ENCODE results near the gene MARCO. TPM values are rescaled to one million over a fixed set of nuclear protein-coding genes. Genes with fewer than 3 reads are reported as not detected.

MARCO gene
- 0.14 and 0.33 TPM in 2 replicates for total RNA-seq

DNA sequence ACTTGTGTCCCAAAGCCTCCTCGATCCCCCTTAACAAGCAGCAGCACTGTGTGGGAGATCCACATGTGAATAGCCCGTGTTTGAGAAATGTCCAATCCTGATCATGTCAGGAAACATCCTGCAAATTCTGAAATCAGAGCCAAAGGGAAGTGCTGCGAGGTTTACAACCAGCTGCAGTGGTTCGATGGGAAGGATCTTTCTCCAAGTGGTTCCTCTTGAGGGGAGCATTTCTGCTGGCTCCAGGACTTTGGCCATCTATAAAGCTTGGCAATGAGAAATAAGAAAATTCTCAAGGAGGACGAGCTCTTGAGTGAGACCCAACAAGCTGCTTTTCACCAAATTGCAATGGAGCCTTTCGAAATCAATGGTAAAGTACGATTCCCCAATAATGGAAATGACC lies at the start of gene MARCO:
Gene MARCO, plus strand, starts transcription at position 164 of the 400 bp plus-strand sequence. Its CDS starts 107 bp downstream, at position 271.
- no peak within 1 kb of the TSS for H3K4me3 ChIP-seq (ENCODE audit: low read depth, low read length)
- TF ChIP-seq CTCF (IDR thresholded peaks at IDR 0.05; ENCODE audit: insufficient read depth, low read length, poor library complexity, severe bottlenecking): no peak
- no peak for DNase-seq (ENCODE audit: low read depth)
- no peaks in the 10 kb centered on the region for H3K36me3 ChIP-seq (ENCODE audit: control insufficient read depth, insufficient read depth, low read length)
- H3K27me3 ChIP-seq (ENCODE audit: control insufficient read depth, insufficient read depth, low read length): no peaks in the 10 kb centered on the region

DNA sequence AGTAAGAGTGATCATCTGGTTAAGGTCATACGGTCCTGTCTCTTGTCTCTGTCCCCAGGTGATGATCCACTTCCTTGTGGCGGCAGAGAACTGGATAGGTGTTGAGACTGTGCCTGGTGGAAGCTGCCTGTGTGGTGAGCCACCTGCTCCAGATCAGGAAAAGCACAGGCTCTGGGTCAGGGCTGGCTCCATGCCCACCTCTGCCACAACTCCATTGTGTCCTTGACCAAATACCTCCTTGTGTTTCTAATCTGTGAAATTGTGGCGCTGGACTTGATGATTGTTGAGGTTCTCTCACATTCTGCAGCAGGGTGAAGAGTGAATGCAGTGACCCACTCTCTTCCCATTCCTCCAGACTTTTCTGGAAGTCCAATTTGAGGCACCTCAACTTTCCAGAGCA lies 48.9 kb upstream of the MARCO start:
- H3K36me3 ChIP-seq (ENCODE audit: control insufficient read depth, insufficient read depth, low read length): no peaks in the 10 kb centered on the region
- DNase-seq (ENCODE audit: low read depth): no peak
- no peak for TF ChIP-seq CTCF (IDR thresholded peaks at IDR 0.05; ENCODE audit: insufficient read depth, low read length, poor library complexity, severe bottlenecking)
- no peaks in the 10 kb centered on the region for H3K27me3 ChIP-seq (ENCODE audit: control insufficient read depth, insufficient read depth, low read length)
- H3K4me3 ChIP-seq (ENCODE audit: low read depth, low read length): no peak overlapping the region

DNA sequence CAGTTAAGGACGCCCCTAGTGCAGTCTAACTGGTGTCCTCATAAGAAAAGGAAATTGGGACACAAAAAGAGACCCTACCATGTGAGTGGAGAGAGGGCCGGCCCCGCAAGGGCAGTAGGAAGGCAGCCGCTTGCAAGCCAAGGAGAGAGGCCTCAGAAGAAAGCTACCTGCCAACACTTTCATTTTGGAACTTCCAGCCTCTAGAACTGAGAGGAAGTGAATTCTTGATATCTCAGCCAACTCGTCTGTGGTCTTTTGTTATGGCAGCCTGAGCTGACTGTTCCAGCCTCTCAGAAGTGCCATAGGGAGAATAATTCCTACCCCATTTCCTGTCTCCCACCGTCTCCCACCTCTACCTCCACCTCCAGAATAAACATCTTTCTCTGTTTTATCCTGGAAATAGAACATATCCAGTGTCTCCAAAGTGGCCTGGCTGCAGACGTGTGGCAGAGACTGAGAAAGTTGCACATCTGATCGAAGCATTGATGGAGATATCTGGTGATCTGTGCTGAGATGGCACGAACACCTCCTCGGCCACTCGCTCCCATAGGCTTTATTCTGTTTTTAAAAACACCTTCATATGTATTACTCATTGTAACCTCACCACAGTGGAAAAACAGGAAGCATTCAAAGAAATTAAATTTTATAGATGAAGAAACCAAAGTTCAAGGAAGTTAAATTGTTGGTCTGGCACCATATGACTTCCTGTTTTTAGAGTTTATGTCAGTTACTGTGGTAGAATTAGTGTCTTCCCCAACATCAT lies 39.5 kb upstream of the MARCO start:
- no peak overlapping the region for H3K4me3 ChIP-seq (ENCODE audit: low read depth, low read length)
- TF ChIP-seq CTCF (IDR thresholded peaks at IDR 0.05; ENCODE audit: insufficient read depth, low read length, poor library complexity, severe bottlenecking): no peak
- no peaks in the 10 kb centered on the region for H3K36me3 ChIP-seq (ENCODE audit: control insufficient read depth, insufficient read depth, low read length)
- H3K27me3 ChIP-seq (ENCODE audit: control insufficient read depth, insufficient read depth, low read length): no peaks in the 10 kb centered on the region
- DNase-seq (ENCODE audit: low read depth): no peak

DNA sequence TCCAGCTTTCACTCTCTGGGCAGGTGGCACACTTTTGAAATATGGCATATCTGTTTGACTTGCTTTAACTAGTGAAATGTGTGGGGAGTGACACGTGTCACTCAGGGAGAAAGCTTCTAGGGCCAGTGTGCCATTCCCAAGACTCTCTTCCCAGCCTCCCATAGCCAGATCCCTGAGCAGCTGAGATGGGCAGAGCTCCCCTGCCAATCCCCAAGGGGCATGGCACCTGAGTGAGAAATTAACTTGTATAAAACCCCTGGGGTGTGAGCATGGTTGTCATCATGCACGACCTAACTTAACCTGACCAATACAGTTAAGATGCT lies 39.0 kb upstream of the MARCO start:
- Histone ChIP-seq H3K27me3 (ENCODE audit: control insufficient read depth, insufficient read depth, low read length) (no peaks in the 10 kb centered on the region), H3K36me3 (ENCODE audit: control insufficient read depth, insufficient read depth, low read length) (no peaks in the 10 kb centered on the region), H3K4me3 (ENCODE audit: low read depth, low read length) (no peak overlapping the region)
- DNase-seq (ENCODE audit: low read depth): no peak
- no peak for TF ChIP-seq CTCF (IDR thresholded peaks at IDR 0.05; ENCODE audit: insufficient read depth, low read length, poor library complexity, severe bottlenecking)

DNA sequence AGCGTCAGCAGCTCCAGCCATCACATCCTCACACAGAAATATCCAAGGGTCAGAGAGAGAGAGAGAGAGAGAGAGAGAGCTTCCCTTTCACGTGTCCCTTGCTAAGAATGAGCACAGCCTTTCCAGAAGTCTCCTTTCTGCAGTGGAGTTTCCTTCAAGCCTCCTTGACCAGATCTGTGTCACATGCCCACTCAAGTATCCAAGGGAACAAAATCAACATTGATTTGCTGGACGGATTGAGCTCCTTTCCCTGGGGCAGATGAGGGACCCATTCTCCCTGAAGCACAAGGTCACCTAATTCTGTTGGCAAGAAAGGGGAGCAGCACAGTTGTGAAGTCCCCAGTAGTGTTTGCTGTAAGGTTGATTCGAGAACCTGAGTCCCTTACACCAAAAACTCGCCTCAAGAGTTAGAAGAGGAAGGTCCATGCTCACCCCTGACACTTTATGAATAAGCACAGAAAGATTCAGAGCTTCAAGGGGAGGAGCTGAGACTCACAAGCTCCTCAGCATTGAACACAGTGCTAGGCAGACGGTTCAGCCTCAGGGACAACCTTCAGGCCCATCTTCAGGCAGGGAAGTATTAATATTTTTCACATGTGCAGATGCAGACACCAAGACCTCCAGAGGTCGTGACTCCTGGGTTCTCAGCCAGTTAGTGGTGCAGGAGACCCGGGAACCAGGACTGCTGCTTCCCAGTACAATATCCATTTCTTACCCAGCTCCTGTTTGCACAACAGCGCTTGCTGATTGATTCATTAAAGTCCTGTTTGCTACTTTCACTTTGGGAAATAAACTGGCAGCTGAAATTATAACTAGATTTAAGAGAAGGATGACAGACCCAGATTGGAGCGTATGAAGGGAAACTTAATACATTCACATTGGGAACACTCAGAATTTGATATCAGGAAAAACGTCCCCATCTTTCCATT lies 38.2 kb upstream of the MARCO start:
- DNase-seq (ENCODE audit: low read depth): no peak
- no peak for TF ChIP-seq CTCF (IDR thresholded peaks at IDR 0.05; ENCODE audit: insufficient read depth, low read length, poor library complexity, severe bottlenecking)
- Histone ChIP-seq H3K36me3 (ENCODE audit: control insufficient read depth, insufficient read depth, low read length) (no peaks in the 10 kb centered on the region), H3K4me3 (ENCODE audit: low read depth, low read length) (no peak overlapping the region), H3K27me3 (ENCODE audit: control insufficient read depth, insufficient read depth, low read length) (no peaks in the 10 kb centered on the region)

Measured in kidney epithelial cell (primary cell).